Measurements from ENCODE around the gene SLC8A1.

SLC8A1 gene

DNA sequence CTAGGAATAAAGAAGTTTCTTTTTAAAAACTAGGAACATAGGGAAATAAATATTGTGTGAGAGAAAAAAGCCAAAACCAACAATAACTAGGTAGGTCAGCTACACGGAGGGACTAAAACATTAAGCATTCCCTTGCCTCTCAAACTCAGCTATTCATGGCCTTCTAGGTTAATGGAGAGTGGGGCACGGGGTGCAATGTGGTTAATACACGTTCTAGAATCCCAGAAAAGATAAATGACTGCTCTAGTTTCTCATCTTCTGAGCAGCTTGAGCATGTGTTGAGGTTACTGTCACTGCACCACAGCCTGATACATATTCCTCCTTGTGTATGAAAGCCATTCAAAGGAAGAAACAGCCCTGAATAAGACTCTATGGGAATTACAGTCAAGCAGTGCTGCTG is 31.4 kb downstream of the SLC8A1 start:
- TF ChIP-seq, protein P1, sequence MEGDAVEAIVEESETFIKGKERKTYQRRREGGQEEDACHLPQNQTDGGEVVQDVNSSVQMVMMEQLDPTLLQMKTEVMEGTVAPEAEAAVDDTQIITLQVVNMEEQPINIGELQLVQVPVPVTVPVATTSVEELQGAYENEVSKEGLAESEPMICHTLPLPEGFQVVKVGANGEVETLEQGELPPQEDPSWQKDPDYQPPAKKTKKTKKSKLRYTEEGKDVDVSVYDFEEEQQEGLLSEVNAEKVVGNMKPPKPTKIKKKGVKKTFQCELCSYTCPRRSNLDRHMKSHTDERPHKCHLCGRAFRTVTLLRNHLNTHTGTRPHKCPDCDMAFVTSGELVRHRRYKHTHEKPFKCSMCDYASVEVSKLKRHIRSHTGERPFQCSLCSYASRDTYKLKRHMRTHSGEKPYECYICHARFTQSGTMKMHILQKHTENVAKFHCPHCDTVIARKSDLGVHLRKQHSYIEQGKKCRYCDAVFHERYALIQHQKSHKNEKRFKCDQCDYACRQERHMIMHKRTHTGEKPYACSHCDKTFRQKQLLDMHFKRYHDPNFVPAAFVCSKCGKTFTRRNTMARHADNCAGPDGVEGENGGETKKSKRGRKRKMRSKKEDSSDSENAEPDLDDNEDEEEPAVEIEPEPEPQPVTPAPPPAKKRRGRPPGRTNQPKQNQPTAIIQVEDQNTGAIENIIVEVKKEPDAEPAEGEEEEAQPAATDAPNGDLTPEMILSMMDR (IDR thresholded peaks at IDR 0.05) = no peak
- Histone ChIP-seq H3K4me3 (ENCODE audit: low read depth in 1 of 2, low read length in 1 of 2) (no peak overlapping the region), H3K4me1 (ENCODE audit: control insufficient read depth in 1 of 2, insufficient read depth in 1 of 2, low read depth in 1 of 2, low read length in 1 of 2) (no peaks in the 10 kb centered on the region), H3K27ac (no peak overlapping the region), H3K27me3 (no peaks in the 10 kb centered on the region), H3K36me3 (no peaks in the 10 kb centered on the region), H3K9me3 (no peaks in the 10 kb centered on the region)

DNA sequence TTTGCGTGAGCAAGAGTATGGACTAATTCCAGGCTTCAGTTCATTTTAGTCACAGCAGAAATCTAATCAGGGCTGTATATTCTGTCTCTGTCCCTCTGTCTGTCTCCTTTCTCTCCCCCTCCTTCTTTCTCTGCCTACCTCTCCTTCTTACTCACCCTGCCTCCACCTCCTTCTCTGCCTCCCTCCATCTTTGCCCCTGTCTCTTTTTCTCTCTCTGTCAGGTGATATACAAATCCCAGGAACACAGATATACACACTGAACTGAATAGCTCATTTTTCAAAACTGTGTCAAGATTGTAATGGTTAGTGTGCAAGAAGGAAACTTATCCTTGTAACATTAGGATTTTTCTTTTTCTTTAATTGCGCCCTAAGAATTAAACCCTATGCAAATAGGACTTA is 32.5 kb downstream of the SLC8A1 start:
- no peaks in the 10 kb centered on the region for H3K4me1 ChIP-seq (ENCODE audit: control insufficient read depth in 1 of 2, insufficient read depth in 1 of 2, low read depth in 1 of 2, low read length in 1 of 2)
- H3K36me3 ChIP-seq = no peaks in the 10 kb centered on the region
- H3K4me3 ChIP-seq (ENCODE audit: low read depth in 1 of 2, low read length in 1 of 2) = no peak overlapping the region
- H3K9me3 ChIP-seq = no peaks in the 10 kb centered on the region
- H3K27ac ChIP-seq = no peak overlapping the region
- no peaks in the 10 kb centered on the region for H3K27me3 ChIP-seq
- TF ChIP-seq, protein P1 (IDR thresholded peaks at IDR 0.05) = no peak

DNA sequence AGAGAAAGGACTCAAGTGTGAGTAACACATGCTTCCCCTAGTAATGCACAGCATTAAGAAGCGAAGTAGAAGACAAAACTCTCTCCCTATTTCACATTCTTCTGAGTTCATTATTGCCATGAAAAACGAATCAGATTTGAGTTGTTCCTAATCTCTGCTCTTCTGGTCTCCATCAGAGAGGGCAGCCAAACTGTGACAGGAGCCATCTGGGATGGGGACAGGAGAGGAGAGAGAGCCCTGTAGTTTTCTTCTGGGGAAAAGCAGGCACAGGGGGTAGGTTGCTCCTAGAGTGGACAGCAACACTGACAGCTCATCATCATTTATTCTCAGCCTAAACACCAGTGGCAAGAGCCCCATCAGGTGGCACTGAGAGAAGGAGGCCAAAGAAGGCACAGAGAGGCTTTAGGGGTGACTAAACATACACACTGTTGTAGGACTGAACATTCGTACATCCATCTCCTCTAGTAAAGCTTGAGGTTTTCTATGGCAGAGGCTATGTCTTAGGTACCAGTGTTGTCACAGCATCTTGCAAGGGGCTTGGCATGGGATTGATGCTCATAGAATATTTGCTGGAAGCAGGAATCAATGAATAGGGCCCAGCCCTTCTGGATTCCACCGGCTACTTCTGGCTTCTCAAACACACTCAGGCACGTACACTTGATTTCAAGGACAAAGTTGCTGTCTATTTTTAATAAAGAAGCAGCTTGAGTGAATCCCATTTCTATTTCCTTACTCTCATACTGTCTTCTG is 33.1 kb downstream of the SLC8A1 start:
- Histone ChIP-seq H3K4me3 (ENCODE audit: low read depth in 1 of 2, low read length in 1 of 2) (no peak overlapping the region), H3K36me3 (no peaks in the 10 kb centered on the region), H3K27ac (no peak overlapping the region), H3K27me3 (no peaks in the 10 kb centered on the region), H3K4me1 (ENCODE audit: control insufficient read depth in 1 of 2, insufficient read depth in 1 of 2, low read depth in 1 of 2, low read length in 1 of 2) (no peaks in the 10 kb centered on the region), H3K9me3 (no peaks in the 10 kb centered on the region)
- TF ChIP-seq, protein P1 (IDR thresholded peaks at IDR 0.05) = no peak

DNA sequence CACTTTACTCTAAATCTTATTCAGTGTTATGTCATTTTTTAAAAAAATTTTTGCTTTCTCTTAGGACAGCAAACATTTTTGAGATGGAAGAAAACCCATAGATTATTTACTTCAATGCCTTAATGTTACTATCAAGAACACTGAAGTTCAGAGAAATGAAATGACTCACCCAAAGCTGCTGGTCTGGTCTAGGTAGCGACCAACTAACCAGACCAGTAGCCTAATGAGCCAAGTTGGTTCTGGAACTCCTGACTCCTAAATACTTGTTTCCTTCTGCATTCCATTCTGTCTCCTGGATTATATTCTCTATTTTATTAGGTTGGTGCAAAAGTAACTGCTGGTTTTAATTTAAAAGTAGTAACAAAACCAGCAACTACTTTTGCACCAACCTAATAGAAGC is 35.4 kb downstream of the SLC8A1 start:
- H3K27me3 ChIP-seq = no peaks in the 10 kb centered on the region
- no peaks in the 10 kb centered on the region for H3K4me1 ChIP-seq (ENCODE audit: control insufficient read depth in 1 of 2, insufficient read depth in 1 of 2, low read depth in 1 of 2, low read length in 1 of 2)
- H3K27ac ChIP-seq = no peak overlapping the region
- TF ChIP-seq, protein P1 (IDR thresholded peaks at IDR 0.05) = no peak
- no peak overlapping the region for H3K4me3 ChIP-seq (ENCODE audit: low read depth in 1 of 2, low read length in 1 of 2)
- no peaks in the 10 kb centered on the region for H3K36me3 ChIP-seq
- H3K9me3 ChIP-seq = no peaks in the 10 kb centered on the region

DNA sequence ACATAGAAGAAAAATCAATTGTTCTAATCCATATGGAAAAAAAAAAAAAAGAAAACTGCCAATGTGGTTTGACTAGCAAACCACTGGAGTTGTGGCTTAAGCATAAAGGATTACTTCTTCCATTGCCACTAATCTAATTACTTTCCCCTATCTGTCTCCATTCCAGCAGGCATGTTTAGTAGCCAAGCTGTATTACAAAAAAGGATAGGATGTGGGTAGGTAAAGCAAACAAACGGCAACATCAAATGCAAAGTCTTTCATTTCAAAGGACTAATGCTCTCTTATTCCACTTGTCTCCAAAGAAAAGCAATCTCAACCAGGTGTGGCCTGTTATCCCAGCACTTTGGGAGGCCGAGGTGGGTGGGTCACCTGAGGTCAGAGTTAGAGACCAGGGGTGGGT is 36.5 kb downstream of the SLC8A1 start:
- no peaks in the 10 kb centered on the region for H3K4me1 ChIP-seq (ENCODE audit: control insufficient read depth in 1 of 2, insufficient read depth in 1 of 2, low read depth in 1 of 2, low read length in 1 of 2)
- TF ChIP-seq, protein P1 (IDR thresholded peaks at IDR 0.05) = no peak
- H3K27ac ChIP-seq = no peak overlapping the region
- H3K4me3 ChIP-seq (ENCODE audit: low read depth in 1 of 2, low read length in 1 of 2) = no peak overlapping the region
- no peaks in the 10 kb centered on the region for H3K27me3 ChIP-seq
- H3K36me3 ChIP-seq = no peaks in the 10 kb centered on the region
- no peaks in the 10 kb centered on the region for H3K9me3 ChIP-seq
